Prostate gland (tissue), 2 donors: ENCODE measurements around the gene TGFBR3.

Source experiments
- CTCF ChIP-seq, 4 experiments: fragments of 200-600 bp in 2 of 4; fragments of 450-650 bp in 2 of 4; sonication (generic) in 2 of 4; IDR thresholded peaks; 1 replicate in 3 of 4; 2 replicates in 1 of 4; pipeline ENCODE4 v1.5.1; 2016 to 2019; ENCODE audit warnings: antibody characterized with exemption in 4 of 4, mild to moderate bottlenecking in 2 of 4, moderate library complexity in 2 of 4
- POLR2A ChIP-seq: fragments of 450-650 bp; IDR thresholded peaks from one replicate; pipeline ENCODE4 v1.6.1; 2016; ENCODE audit warnings: antibody characterized with exemption, mild to moderate bottlenecking

- TF ChIP-seq CTCF (IDR thresholded peaks at IDR 0.05) (no peak), POLR2A (no peak)
Observed at GRCh38 chr1:91784191-91784590, 101.8 kb downstream of the TGFBR3 start.
